Calu3 (cell line): ENCODE measurements around the gene ZNF8. TPM values are rescaled to one million over a fixed set of nuclear protein-coding genes. Genes with fewer than 3 reads are reported as not detected.

Experiments
- BruUV-seq: library from RNA; stranded (reverse); fragments of 400-500 nt; replicated peaks from 2 replicates; lab custom pipeline; 2021; lab: Mats Ljungman, UMichigan
- CTCF ChIA-PET: fragments of 300-600 bp; sonication (Branson Sonifier 250); formaldehyde crosslinking; loops from one replicate; lab custom pipeline; 2022; ENCODE audit warnings: antibody characterized with exemption; lab: Charles Lee
- DNase-seq: peaks from one replicate; pipeline ENCODE4 v3.0.0; 2022
- H3K27ac Mint-ChIP-seq: one replicate; pipeline ENCODE4 v1.8.0; 2022; ENCODE audit warnings: mixed read lengths; ENCODE audit not compliant: unreplicated experiment
- H3K27me3 Mint-ChIP-seq: one replicate; pipeline ENCODE4 v1.8.0; 2022; ENCODE audit warnings: mixed read lengths; ENCODE audit not compliant: unreplicated experiment
- H3K36me3 Mint-ChIP-seq: one replicate; pipeline ENCODE4 v1.8.0; 2022; ENCODE audit warnings: mild to moderate bottlenecking, moderate library complexity, mixed read lengths; ENCODE audit not compliant: insufficient read depth, unreplicated experiment
- H3K4me1 Mint-ChIP-seq: one replicate; pipeline ENCODE4 v1.8.0; 2022; ENCODE audit warnings: mild to moderate bottlenecking, low read depth, mixed read lengths; ENCODE audit not compliant: unreplicated experiment
- H3K4me3 Mint-ChIP-seq: one replicate; pipeline ENCODE4 v1.8.0; 2022; ENCODE audit warnings: mild to moderate bottlenecking, low read depth, moderate library complexity, mixed read lengths; ENCODE audit not compliant: unreplicated experiment
- H3K9me3 Mint-ChIP-seq: one replicate; pipeline ENCODE4 v1.8.0; 2022; ENCODE audit warnings: low read depth, mixed read lengths; ENCODE audit not compliant: unreplicated experiment
- CTCF ChIP-seq: fragments of 200-600 bp; IDR thresholded peaks from one replicate; pipeline ENCODE4 v1.8.0; 2022; ENCODE audit warnings: antibody characterized with exemption; ENCODE audit not compliant: unreplicated experiment
- intact Hi-C: fragments of 100-400 bp; cut with micrococcal nuclease; formaldehyde crosslinking; loops from one replicate; pipeline ENCODE4 v1.10.0; 2022; ENCODE audit not compliant: unreplicated experiment
- total RNA-seq: library from RNA; stranded (reverse); gene quantifications from 2 replicates; pipeline ENCODE4 v1.2.3, GENCODE V29; 2022

The ZNF8 gene
- total RNA-seq, 1 experiment from 2014 or later = 12.1 TPM

GRCh38 chr19:58294743-58295374 lies 16.1 kb downstream of the ZNF8 start:
- H3K9me3 Mint-ChIP-seq = peaks cover 22% of the 10 kb centered on the region
- no peak for DNase-seq
- TF ChIP-seq CTCF = no peak
- no peaks in the 10 kb centered on the region for H3K4me1 Mint-ChIP-seq
- H3K27ac Mint-ChIP-seq = no peak overlapping the region
- intact Hi-C loops = no loop called here
- BruUV-seq = no TSS peak
- CTCF ChIA-PET = no interaction called here
- H3K27me3 Mint-ChIP-seq = no peaks in the 10 kb centered on the region
- H3K36me3 Mint-ChIP-seq = peaks cover 91% of the 10 kb centered on the region
- no peak overlapping the region for H3K4me3 Mint-ChIP-seq

GRCh38 chr19:58296104-58296503 lies 17.3 kb downstream of the ZNF8 start:
- no peak for TF ChIP-seq CTCF
- H3K27ac Mint-ChIP-seq = no peak overlapping the region
- no peak overlapping the region for H3K4me3 Mint-ChIP-seq
- H3K9me3 Mint-ChIP-seq = peaks cover 27% of the 10 kb centered on the region
- BruUV-seq = no TSS peak
- CTCF ChIA-PET = no interaction called here
- H3K27me3 Mint-ChIP-seq = no peaks in the 10 kb centered on the region
- DNase-seq = no peak
- H3K36me3 Mint-ChIP-seq = peaks cover 92% of the 10 kb centered on the region
- intact Hi-C loops = no loop called here
- H3K4me1 Mint-ChIP-seq = no peaks in the 10 kb centered on the region

- Mint-ChIP-seq H3K36me3 (peaks cover 72% of the 10 kb centered on the region), H3K9me3 (peaks cover 6% of the 10 kb centered on the region), H3K27me3 (no peaks in the 10 kb centered on the region), H3K4me3 (no peak overlapping the region), H3K27ac (peak overlapping the region; percentile 19), H3K4me1 (peaks cover 9% of the 10 kb centered on the region)
- TF ChIP-seq CTCF = no peak
- intact Hi-C loops = no loop called here
- BruUV-seq = no TSS peak
- CTCF ChIA-PET = no interaction called here
- DNase-seq = no peak
Measured at GRCh38 chr19:58300620-58301019, 21.9 kb downstream of the ZNF8 start.

GRCh38 chr19:58304255-58304654 lies 25.5 kb downstream of the ZNF8 start:
- intact Hi-C loops = no loop called here
- Mint-ChIP-seq H3K27me3 (no peaks in the 10 kb centered on the region), H3K36me3 (peaks cover 71% of the 10 kb centered on the region)

More at GRCh38 chr19:58304255-58304654, 25.5 kb downstream of the ZNF8 start:
- Mint-ChIP-seq H3K4me3 (peak overlapping the region; percentile 99), H3K27ac (peak overlapping the region; percentile 96), H3K4me1 (peaks cover 21% of the 10 kb centered on the region), H3K9me3 (peaks cover 6% of the 10 kb centered on the region)
- no peak for TF ChIP-seq CTCF
- BruUV-seq = no TSS peak
- no peak for DNase-seq
- CTCF ChIA-PET = no interaction called here
